DOHH2 (cell line): ENCODE results near the gene ITGA1.

Experiments used
- H3F3A ChIP-seq: fragments of 200-600 bp; sonication (generic), shearing (Covaris generic); 2 replicates; pipeline ENCODE4 v1.6.0; 2016; ENCODE audit warnings: antibody characterized with exemption, mild to moderate bottlenecking; ENCODE audit not compliant: control insufficient read depth, insufficient read depth
- H3K27ac ChIP-seq: fragments of 200-600 bp; sonication (generic); 2 replicates; pipeline ENCODE4 v1.5.1; 2014; ENCODE audit warnings: low read depth, mild to moderate bottlenecking, low read length, moderate library complexity
- H3K27me3 ChIP-seq: fragments of 200-600 bp; sonication (generic); 2 replicates; pipeline ENCODE4 v1.6.1; 2014; ENCODE audit warnings: mild to moderate bottlenecking, low read length, mixed read lengths; ENCODE audit not compliant: control insufficient read depth
- H3K36me3 ChIP-seq: fragments of 200-600 bp; sonication (generic); 2 replicates; pipeline ENCODE4 v1.6.1; 2014; ENCODE audit warnings: mild to moderate bottlenecking, low read length, moderate library complexity, mixed read lengths; ENCODE audit not compliant: control insufficient read depth
- H3K4me1 ChIP-seq: fragments of 200-600 bp; sonication (generic); 2 replicates; pipeline ENCODE4 v1.6.1; 2014; ENCODE audit warnings: mild to moderate bottlenecking, low read length, mixed read lengths; ENCODE audit not compliant: control insufficient read depth
- H3K4me2 ChIP-seq: fragments of 200-600 bp; sonication (generic); 2 replicates; pipeline ENCODE4 v1.6.0; 2014; ENCODE audit warnings: mild to moderate bottlenecking, low read length, moderate library complexity
- H3K4me3 ChIP-seq: fragments of 200-600 bp; sonication (generic); 2 replicates; pipeline ENCODE4 v1.5.1; 2014; ENCODE audit warnings: mild to moderate bottlenecking, low read length, mixed read lengths
- H3K79me2 ChIP-seq: fragments of 200-600 bp; sonication (generic); 2 replicates; pipeline ENCODE4 v1.6.1; 2014; ENCODE audit warnings: mild to moderate bottlenecking, low read length, mixed read lengths; ENCODE audit not compliant: control insufficient read depth
- H3K9me2 ChIP-seq: fragments of 200-600 bp; sonication (generic); replicated peaks from 2 replicates; pipeline ENCODE4 v1.6.1; 2014; ENCODE audit warnings: mild to moderate bottlenecking, low read length, mixed read lengths; ENCODE audit not compliant: control insufficient read depth
- H3K9me3 ChIP-seq: fragments of 200-600 bp; sonication (generic); 2 replicates; pipeline ENCODE4 v1.6.1; 2014; ENCODE audit warnings: antibody characterized with exemption, low read length, mixed read lengths; ENCODE audit not compliant: control insufficient read depth, insufficient read depth
- H4K20me1 ChIP-seq: fragments of 200-600 bp; sonication (generic); 2 replicates; pipeline ENCODE4 v1.6.0; 2014; ENCODE audit warnings: low read depth, mild to moderate bottlenecking, antibody characterized with exemption, low read length, moderate library complexity; ENCODE audit not compliant: control insufficient read depth, insufficient read depth
- EZH2phosphoT487 ChIP-seq: fragments of 200-600 bp; sonication (generic); IDR thresholded peaks from 2 replicates; pipeline ENCODE4 v1.6.1; 2017; ENCODE audit warnings: borderline replicate concordance, mild to moderate bottlenecking, antibody characterized with exemption, low read length, moderate library complexity, mixed read lengths
- TF ChIP-seq, protein P1 (sequence below): fragments of 200-600 bp; sonication (generic); IDR thresholded peaks from one replicate; pipeline ENCODE4 v1.5.1; 2014; ENCODE audit warnings: antibody characterized with exemption, mild to moderate bottlenecking, low read depth, low read length; ENCODE audit not compliant: poor library complexity, severe bottlenecking

ITGA1 gene

DNA sequence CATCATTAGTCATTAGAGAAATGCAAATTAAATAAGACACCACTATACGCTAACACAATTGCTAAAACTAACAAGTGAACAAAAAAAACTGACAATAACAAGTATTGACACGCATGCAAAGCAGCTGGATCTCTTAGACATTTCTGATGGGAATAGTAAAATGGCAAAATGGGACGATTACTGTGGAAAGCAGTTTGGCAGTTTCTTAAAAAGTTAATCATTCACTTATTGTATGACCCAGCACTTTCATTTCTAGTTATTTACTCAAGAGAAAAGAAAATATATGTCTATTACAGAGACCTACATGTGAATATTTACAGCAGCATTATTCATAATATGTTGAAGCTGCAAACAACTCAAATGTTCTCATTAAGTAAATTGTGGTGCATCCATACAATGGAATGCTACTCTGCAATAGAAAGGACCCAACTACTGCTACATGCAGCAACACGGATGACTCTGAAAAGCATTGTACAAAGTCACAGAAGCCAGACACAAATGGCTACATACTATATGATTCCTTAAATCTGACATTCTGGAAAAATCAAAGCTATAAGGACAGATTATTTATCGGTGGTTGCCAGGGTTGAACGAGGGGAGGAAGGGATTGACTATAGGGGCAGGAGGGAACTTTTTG, 104.6 kb downstream of the ITGA1 start:
- no peak overlapping the region for H3K4me3 ChIP-seq
- H3K27ac ChIP-seq = no peak overlapping the region
- H3K9me3 ChIP-seq = no peaks in the 10 kb centered on the region
- no peaks in the 10 kb centered on the region; the same call in 1 of the 2 replicates for H3K27me3 ChIP-seq
- no peak overlapping the region for H3K4me2 ChIP-seq
- H3K79me2 ChIP-seq = no peaks in the 10 kb centered on the region
- no peaks in the 10 kb centered on the region for H3K4me1 ChIP-seq
- no peaks in the 10 kb centered on the region for H3K9me2 ChIP-seq
- no peaks in the 10 kb centered on the region for H4K20me1 ChIP-seq
- no peaks in the 10 kb centered on the region for H3F3A ChIP-seq
- no peak for TF ChIP-seq EZH2phosphoT487
- TF ChIP-seq, protein P1, sequence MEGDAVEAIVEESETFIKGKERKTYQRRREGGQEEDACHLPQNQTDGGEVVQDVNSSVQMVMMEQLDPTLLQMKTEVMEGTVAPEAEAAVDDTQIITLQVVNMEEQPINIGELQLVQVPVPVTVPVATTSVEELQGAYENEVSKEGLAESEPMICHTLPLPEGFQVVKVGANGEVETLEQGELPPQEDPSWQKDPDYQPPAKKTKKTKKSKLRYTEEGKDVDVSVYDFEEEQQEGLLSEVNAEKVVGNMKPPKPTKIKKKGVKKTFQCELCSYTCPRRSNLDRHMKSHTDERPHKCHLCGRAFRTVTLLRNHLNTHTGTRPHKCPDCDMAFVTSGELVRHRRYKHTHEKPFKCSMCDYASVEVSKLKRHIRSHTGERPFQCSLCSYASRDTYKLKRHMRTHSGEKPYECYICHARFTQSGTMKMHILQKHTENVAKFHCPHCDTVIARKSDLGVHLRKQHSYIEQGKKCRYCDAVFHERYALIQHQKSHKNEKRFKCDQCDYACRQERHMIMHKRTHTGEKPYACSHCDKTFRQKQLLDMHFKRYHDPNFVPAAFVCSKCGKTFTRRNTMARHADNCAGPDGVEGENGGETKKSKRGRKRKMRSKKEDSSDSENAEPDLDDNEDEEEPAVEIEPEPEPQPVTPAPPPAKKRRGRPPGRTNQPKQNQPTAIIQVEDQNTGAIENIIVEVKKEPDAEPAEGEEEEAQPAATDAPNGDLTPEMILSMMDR = no peak
- no peaks in the 10 kb centered on the region for H3K36me3 ChIP-seq

DNA sequence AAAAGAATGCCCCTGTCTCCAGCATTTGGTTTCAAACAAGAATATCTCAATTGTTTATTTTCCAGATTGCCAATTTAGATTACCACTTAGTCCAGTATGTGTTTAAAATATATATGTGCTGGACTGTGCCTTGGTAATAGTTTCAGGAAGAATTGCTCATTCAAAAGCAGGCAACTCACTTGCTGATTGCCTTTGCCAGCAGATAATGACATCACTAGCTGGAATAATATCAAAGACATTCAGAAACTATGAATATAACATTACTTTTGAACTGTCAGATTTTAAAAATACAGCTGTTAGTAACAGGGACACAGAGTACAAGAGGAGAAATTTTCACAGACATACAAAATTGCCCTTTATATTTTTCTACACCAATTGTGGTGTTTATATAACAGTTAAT, 105.4 kb downstream of the ITGA1 start:
- no peaks in the 10 kb centered on the region for H3K4me1 ChIP-seq

DNA sequence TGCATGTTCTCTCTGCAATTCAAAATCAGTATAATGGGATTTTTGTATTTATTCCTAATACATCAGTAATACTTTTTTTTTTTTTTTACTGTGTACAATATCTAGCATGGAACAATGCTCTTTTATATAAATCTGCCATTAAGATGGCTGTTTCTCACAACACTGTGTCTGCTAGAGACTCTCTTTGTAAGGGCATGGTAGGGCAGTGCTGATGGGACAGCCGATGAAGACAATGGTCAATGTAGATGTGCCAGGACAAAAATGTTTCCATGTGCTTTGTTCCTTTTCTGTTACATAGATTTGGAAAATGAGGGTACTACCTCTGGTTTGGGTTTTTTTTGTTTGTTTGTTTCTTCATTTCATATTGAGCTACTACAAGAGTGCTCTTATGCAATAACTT, 106.1 kb downstream of the ITGA1 start:
- H3F3A ChIP-seq = no peaks in the 10 kb centered on the region
- H3K36me3 ChIP-seq = no peaks in the 10 kb centered on the region
- H3K27ac ChIP-seq = no peak overlapping the region
- no peaks in the 10 kb centered on the region for H3K9me2 ChIP-seq
- H3K4me2 ChIP-seq = no peak overlapping the region
- H3K4me3 ChIP-seq = no peak overlapping the region
- no peaks in the 10 kb centered on the region for H3K9me3 ChIP-seq
- no peak for TF ChIP-seq EZH2phosphoT487
- TF ChIP-seq, protein P1 = no peak
- H3K79me2 ChIP-seq = no peaks in the 10 kb centered on the region
- H4K20me1 ChIP-seq = no peaks in the 10 kb centered on the region
- H3K4me1 ChIP-seq = no peaks in the 10 kb centered on the region
- no peaks in the 10 kb centered on the region; the same call in 1 of the 2 replicates for H3K27me3 ChIP-seq

More for the DNA sequence above, 105.4 kb downstream of the ITGA1 start:
- no peaks in the 10 kb centered on the region for H3K9me3 ChIP-seq
- no peak overlapping the region for H3K4me2 ChIP-seq
- H3K9me2 ChIP-seq = no peaks in the 10 kb centered on the region
- no peak overlapping the region for H3K27ac ChIP-seq
- no peaks in the 10 kb centered on the region for H3K36me3 ChIP-seq
- H3K27me3 ChIP-seq = no peaks in the 10 kb centered on the region; the same call in 1 of the 2 replicates
- H3K4me3 ChIP-seq = no peak overlapping the region
- H3K79me2 ChIP-seq = no peaks in the 10 kb centered on the region
- TF ChIP-seq, protein P1 = no peak
- no peak for TF ChIP-seq EZH2phosphoT487
- no peaks in the 10 kb centered on the region for H3F3A ChIP-seq
- no peaks in the 10 kb centered on the region for H4K20me1 ChIP-seq
